Glomerular endothelial cell (primary cell): Measurements from ENCODE around the gene DGKD. TPM values are rescaled to one million over a fixed set of nuclear protein-coding genes. Genes with fewer than 3 reads are reported as not detected.

Source experiments
- DNase-seq: peaks from one replicate; pipeline ENCODE4 v3.0.0-alpha.2; 2011; ENCODE audit warnings: low read depth, low spot score; ENCODE audit errors: extremely low read depth
- total RNA-seq: library from RNA; depleted of rRNA; stranded (reverse); fragments of >200 nt; gene quantifications from 2 replicates; pipeline ENCODE4 v1.2.3, GENCODE V29; 2015

DGKD gene
- total RNA-seq, 1 donor from 2014 or later, result 13.0 TPM

DNA sequence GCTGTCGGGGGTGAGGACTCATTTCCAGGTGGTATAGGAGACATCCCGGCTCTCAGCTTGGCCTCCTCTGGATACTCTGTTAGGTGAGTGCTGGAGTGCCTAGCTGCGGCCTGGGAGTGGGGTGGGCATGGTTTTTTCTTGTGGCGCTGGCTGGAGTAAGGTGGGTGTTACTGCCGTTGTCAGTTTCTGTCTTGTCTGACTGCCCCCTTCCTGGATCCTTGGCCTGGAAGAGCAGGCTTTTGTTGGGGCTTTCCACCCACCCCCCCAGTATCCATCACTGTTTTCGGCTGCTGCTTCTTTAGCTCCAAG, 69.2 kb downstream of the DGKD start:
- no peak for DNase-seq

DNA sequence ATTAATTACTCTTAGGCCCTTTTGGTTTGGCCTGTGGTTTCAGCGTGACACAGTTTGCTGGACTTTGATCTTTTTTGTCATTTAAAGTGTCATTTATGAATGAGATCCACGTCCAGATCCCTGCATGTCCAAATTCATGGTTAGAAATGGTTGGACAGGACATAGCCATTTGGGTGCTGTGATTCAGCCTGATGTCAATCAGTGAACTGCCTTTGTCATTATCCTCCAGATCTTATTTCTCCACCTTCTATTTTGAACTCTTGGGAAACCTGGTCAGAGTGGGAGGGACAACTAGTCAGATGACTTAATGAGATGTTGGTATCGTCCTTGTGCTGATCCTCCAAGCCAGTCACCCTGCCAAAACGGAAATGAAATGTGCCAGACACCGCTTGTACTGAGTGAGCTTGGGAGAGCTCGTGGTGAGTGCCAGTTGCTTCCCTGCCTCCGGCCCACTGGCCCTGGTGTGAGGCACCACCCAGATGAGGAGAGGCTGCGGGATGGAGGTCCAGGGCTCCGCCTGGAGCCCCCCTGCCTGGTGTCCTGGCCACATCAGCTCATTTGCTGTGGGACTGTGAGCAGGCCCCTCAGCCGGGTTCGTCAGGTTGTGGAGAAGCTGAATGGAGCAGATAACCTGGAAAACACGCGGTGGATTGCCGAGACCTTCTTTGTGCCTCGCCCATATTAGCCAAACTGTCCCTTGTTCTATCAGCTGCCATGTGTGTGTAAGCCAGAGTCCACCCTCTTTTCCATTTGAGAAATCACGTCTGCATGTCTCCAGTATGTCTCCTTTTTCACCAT, 70.1 kb downstream of the DGKD start:
- no peak for DNase-seq

DNA sequence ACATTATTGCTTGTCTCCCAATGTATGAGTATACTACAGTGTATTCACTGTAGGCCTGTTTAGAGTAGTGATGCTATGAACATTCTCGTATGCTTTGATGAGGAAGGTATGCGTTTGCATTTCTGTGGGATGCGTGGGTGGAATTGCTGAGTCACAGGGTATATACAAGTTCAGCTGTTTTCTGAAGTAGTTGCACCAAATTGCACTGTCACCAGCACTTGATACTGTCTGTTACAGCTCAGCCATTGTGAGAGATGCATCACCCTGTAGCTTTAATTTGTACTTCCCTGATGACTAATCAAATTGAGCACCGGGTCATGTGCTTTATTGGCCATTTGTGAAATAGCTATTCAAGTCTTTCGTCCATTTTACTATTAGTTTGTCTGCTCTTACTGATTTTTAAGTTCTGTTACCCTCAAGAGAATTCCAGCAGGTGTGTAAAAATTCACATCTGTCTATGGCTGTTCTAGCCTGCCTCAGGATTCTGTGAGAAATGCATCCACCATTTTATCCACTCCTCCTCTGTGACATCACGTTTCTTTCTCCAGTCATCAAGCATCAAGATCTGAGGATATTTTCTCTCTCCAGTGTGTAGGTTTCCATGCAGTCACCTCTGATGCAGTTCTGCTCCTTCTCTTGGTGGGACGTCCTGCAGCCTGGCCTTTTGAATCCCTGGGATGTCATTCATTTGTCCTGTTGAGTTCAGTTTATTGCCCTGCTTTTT, 72.5 kb downstream of the DGKD start:
- no peak for DNase-seq

GRCh38 chr2:233428008-233428407, 73.7 kb downstream of the DGKD start:
- DNase-seq, result no peak

DNA sequence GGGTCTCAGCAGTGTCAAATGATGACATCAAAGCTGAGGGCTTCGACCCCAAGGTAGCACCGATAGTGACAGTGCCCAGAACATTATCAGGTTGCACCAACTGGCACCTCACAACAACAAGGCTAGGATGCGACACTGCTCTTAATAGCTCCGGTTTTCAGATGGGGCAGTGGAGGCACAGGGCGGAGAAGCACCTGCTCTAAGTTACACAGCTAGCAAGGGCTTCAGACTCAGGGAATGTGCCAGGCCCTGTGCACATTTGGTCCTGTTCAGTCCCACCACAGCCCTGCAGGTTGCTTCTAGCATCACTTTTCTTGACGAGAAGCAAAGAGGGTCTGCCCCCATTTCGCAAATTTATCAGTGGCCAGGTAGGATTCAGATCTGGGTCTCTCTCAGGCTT, 74.1 kb downstream of the DGKD start:
- DNase-seq, result no peak

- no peak for DNase-seq
Measured at GRCh38 chr2:233429175-233429897, 75.0 kb downstream of the DGKD start.

- DNase-seq, result no peak
Measured at GRCh38 chr2:233430081-233430480, 75.8 kb downstream of the DGKD start.

GRCh38 chr2:233430651-233431050, 76.4 kb downstream of the DGKD start:
- DNase-seq, result no peak

- no peak for DNase-seq
Measured at GRCh38 chr2:233433029-233433428, 78.7 kb downstream of the DGKD start.

DNA sequence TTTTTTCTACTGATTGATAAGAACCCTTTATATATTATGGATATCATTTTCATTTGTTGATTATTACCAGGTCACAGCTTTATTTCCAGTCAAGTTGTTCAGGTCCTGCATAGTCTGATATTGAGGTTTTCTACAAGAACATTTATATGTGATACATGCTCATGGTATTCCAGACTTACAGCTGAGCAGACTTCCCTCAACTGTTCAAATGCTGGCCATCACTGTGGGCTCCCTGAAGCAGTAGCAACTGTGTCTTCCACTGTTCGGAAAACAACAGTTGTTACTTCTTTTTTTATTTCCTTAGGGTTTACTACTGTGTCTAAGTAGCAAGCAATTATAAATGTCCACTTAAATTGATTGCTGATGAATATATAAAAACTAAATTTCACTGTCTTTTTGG, 79.5 kb downstream of the DGKD start:
- DNase-seq, result no peak

DNA sequence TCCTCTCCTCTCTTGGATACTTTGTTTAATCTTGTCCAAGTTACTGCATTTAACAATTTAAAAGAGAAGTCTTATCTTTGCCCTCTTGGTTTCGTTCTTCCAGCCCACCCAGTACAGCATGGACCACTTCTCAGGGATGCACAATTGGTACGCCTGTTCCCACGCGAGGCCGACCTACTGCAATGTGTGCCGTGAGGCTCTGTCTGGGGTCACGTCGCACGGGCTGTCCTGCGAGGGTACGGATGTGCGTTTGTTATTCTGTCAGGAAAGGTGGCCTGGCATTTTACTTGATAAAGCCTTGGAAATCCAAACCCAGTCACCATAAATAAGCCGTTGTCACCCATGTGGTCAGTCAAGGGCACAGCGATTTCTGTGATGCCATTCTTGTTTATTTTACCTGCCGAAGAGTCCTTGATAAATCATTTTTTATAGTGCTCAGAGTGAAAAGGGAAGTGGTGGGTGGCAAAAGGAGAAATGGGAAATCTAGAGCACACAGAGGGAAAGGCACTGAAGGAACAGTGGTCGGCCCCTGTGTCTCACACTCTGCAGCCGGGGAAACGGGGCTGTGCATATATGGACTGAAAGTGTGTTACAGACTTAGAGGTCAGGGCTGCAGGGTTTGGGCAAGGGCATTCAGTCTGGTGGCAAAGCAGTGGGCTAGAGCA, 80.5 kb downstream of the DGKD start:
- DNase-seq, result no peak

DNA sequence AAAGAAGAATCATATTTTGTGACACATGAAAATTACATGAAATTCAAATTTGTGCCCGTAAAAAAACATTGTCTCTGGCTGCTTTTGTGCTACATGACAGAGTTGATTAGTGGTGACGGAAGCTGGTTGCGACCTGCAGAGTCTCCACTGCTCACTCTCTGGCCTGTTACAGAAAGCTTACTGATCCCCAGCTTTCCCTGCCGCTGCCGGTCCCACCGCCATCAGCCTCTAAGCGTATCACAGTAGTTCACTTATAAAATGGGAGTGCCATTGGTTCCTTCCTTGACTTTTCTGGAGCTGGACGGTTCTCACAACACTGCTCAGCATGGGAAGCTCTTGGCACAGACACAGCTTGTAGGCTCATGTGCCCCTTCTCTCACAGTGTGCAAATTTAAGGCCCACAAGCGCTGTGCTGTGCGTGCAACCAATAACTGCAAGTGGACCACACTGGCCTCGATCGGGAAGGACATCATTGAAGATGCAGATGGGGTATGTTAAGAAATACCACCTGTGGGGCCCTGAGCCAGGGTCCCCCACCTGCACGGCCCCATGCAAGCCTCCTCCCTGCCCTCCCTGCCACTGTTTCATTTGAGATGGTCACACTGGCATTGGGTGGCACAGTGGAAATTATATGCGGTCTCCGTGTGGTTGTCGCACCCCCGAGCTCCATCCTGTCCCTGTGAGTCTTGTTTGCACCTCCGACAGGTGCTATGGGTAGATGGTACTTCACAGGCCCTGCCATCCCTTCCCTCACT, 81.3 kb downstream of the DGKD start:
- DNase-seq, result no peak

DNA sequence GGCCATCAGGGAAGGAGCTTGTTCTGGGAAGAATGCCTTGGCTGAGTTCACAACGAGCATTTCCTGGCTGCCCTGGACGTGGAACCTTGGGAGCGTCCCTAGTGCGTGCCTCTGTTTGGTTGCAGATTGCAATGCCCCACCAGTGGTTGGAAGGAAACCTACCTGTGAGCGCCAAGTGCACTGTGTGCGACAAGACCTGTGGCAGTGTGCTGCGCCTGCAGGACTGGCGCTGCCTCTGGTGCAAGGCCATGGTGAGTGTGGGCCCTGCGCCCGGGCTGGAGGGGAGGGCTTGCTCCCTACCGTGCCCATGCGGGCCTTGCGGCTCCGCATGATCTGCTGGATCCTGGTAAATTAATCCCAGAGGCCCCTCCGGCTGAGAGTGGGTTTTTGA, 81.9 kb downstream of the DGKD start:
- no peak for DNase-seq

- no peak for DNase-seq
Measured at GRCh38 chr2:233436691-233437438, 82.6 kb downstream of the DGKD start.

GRCh38 chr2:233437439-233437955, 83.2 kb downstream of the DGKD start:
- no peak for DNase-seq

DNA sequence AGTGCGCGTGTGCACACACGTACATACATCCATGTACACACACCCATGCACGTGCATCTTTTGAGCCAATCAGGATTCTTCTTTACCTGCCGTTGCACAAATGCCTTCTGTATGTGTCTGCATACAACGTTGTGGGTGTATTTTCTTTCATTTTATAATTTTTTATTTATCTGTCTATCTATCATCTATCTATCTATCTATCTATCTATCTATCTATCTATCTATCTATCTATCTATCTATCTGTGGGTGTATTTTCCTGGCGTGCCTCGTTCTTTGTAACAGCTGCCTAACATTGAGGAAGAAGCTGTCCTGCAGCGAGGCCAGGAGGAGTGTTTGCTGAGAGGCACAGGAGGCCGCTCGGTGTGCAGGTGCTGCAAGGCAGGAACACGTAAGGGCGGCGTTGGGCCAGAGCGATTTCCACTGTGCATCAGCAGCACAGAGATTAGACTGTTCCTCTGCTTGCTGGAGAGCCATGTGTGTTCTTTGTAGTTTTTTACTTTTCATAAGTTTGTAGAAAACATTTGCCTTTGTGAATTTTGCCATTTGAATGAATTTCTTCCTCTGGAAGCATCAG, 84.4 kb downstream of the DGKD start:
- no peak for DNase-seq

GRCh38 chr2:233439191-233439590, 84.9 kb downstream of the DGKD start:
- DNase-seq, result no peak

DNA sequence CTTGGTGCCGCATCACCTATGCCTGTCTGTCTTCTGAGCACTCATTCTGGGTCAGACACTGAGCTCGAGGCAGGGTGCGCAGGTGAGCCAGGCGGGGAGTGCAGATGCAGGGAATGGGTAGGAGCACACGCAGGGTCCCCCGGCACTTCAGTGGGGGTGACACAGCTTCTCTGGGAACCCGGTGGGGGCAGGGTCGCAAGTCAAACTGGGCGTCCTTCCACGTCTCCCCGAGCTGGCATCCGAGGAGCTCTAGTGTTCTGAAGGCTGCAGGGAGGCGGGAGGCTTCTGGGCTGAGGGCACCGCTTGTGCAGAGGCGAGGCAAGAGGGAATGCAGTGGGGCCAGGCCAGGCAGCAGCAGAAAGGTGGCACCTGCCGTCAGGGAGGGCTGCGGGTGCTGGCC, 86.0 kb downstream of the DGKD start:
- no peak for DNase-seq

- DNase-seq, result no peak
Measured at GRCh38 chr2:233440714-233441113, 86.4 kb downstream of the DGKD start.
